Osteoblast (primary cell): ENCODE measurements around the gene AFF3. TPM values are rescaled to one million over a fixed set of nuclear protein-coding genes. Genes with fewer than 3 reads are reported as not detected.

Source experiments
- DNase-seq: peaks from one replicate; pipeline ENCODE4 v3.0.0; 2011; ENCODE audit warnings: low spot score, mixed read lengths; ENCODE audit not compliant: insufficient read length; ENCODE audit errors: missing footprints
- H2AFZ ChIP-seq: 2 replicates; pipeline ENCODE4 v1.6.0; 2011; ENCODE audit warnings: mild to moderate bottlenecking, low read length
- H3K27ac ChIP-seq: 2 replicates; pipeline ENCODE4 v1.5.1; 2011; ENCODE audit warnings: mild to moderate bottlenecking, low read depth, low read length, moderate library complexity
- H3K27me3 ChIP-seq: 2 replicates; pipeline ENCODE4 v1.6.0; 2012; ENCODE audit warnings: mild to moderate bottlenecking, control low read depth, inconsistent platforms, low read length, moderate library complexity; ENCODE audit not compliant: insufficient read depth
- H3K36me3 ChIP-seq: 2 replicates; pipeline ENCODE4 v1.5.1; 2011; ENCODE audit warnings: mild to moderate bottlenecking, low read length, control low read depth, moderate library complexity; ENCODE audit not compliant: insufficient read depth
- H3K4me1 ChIP-seq: 2 replicates; pipeline ENCODE4 v1.5.1; 2011; ENCODE audit warnings: mild to moderate bottlenecking, low read length, control low read depth, moderate library complexity; ENCODE audit not compliant: insufficient read depth
- H3K4me2 ChIP-seq: 2 replicates; pipeline ENCODE4 v1.6.0; 2011; ENCODE audit warnings: mild to moderate bottlenecking, low read length; ENCODE audit not compliant: insufficient read depth
- H3K4me3 ChIP-seq: fragments of 200-600 bp; sonication (generic); 3 replicates; pipeline ENCODE4 v1.5.1; 2012; ENCODE audit warnings: mild to moderate bottlenecking, low read length, inconsistent platforms; ENCODE audit not compliant: insufficient read depth
- H3K79me2 ChIP-seq: 2 replicates; pipeline ENCODE4 v1.6.0; 2012; ENCODE audit warnings: mild to moderate bottlenecking, low read length, control low read depth, inconsistent platforms; ENCODE audit not compliant: insufficient read depth
- H3K9me3 ChIP-seq: 2 replicates; pipeline ENCODE4 v1.5.1; 2011; ENCODE audit warnings: low read depth, low read length, control low read depth
- H4K20me1 ChIP-seq: 2 replicates; pipeline ENCODE4 v1.6.0; 2012; ENCODE audit warnings: mild to moderate bottlenecking, low read length, control low read depth; ENCODE audit not compliant: insufficient read depth
- CTCF ChIP-seq: IDR thresholded peaks from 2 replicates; pipeline ENCODE4 v1.5.1; 2011; ENCODE audit warnings: mild to moderate bottlenecking, low read depth, low read length, moderate library complexity; ENCODE audit errors: extremely low read depth
- total RNA-seq: library from RNA; depleted of rRNA; stranded (reverse); fragments of >200 nt; gene quantifications from 2 replicates; pipeline ENCODE4 v1.2.3, GENCODE V29; 2012

Gene AFF3
- total RNA-seq, 1 donor = 4.3 TPM

DNA sequence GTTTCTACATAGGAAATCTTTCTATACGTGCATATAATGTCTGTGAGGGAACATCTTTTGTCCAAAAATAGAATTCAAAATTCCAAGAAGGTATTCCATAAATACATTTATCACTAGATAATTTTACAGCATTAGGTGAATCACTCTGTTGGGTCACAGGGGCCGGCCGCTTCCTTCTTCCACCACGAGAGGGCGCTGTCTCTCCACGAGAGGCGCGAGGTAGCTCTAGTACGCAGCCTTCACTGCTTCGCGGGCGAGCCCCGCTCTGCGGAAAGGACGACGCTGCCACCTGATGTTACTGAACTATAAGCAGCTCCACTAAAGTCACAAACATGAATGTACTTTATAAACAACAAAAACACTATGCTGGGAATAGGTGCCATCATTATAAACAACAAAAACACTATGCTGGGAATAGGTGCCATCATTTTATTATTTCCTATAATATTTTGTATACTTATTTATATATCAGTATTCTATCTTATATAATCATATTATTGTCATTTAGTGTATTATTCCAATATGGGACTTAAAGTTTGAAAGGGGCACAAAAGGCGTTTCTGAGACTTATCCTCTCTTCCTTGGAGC, 583.2 kb downstream of the AFF3 start:
- Histone ChIP-seq H3K9me3 (no peaks in the 10 kb centered on the region), H2AFZ (no peak overlapping the region), H3K4me3 (no peak overlapping the region), H3K79me2 (no peaks in the 10 kb centered on the region), H3K4me2 (peak overlapping the region; percentile 26), H3K4me1 (peaks cover 3% of the 10 kb centered on the region), H3K27me3 (no peaks in the 10 kb centered on the region), H3K36me3 (no peaks in the 10 kb centered on the region), H4K20me1 (no peaks in the 10 kb centered on the region), H3K27ac (no peak overlapping the region)
- TF ChIP-seq CTCF = peak; percentile 99
- peak; percentile 92 for DNase-seq

DNA sequence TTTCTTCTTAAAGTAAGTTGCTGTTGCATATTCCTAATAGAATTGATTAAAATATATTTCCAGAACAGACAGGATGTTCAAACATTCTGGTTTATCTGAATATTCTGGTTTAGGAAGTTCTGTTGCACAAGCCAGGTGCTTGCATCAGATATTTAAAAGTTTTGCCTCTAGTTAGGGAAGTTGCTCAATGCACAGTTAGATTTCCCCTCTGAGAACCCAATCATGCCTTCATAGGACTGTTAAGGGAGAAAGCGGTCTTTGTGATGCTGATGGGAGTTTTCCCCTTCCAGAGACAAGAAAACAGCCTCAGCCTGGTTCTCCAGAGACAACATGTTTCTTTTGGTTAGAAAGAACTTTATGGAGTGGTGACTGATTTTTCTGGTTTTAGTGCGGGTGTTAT, 587.0 kb downstream of the AFF3 start:
- Histone ChIP-seq H3K79me2 (no peaks in the 10 kb centered on the region), H3K9me3 (no peaks in the 10 kb centered on the region), H2AFZ (no peak overlapping the region), H3K4me3 (no peak overlapping the region), H3K36me3 (no peaks in the 10 kb centered on the region), H3K4me2 (no peak overlapping the region), H3K27me3 (no peaks in the 10 kb centered on the region), H4K20me1 (no peaks in the 10 kb centered on the region), H3K4me1 (no peaks in the 10 kb centered on the region), H3K27ac (no peak overlapping the region)
- TF ChIP-seq CTCF = no peak
- no peak for DNase-seq

DNA sequence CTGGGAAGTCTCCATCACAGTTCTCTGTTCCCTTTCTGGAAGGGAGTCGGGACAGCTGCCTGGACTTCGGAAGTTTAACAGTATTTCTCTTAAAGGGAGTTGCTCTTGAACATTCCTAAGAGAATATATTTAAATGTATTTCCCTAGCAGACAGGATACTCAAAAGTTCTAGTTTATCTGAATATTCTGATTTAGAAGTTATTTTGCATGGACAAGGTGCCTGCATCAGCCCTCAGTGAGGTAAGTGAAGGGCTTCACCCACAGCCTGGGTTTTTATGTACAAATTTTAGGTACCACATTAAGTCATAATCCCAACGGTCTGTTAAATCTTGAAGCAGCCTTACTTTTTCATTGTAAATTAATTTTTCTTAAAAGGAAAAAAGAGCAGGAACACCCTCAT, 587.5 kb downstream of the AFF3 start:
- H3K4me2 ChIP-seq = no peak overlapping the region
- H3K27me3 ChIP-seq = no peaks in the 10 kb centered on the region
- H3K79me2 ChIP-seq = no peaks in the 10 kb centered on the region
- no peak for DNase-seq
- H3K9me3 ChIP-seq = no peaks in the 10 kb centered on the region
- no peak overlapping the region for H3K27ac ChIP-seq
- H2AFZ ChIP-seq = no peak overlapping the region
- H3K36me3 ChIP-seq = no peaks in the 10 kb centered on the region
- H3K4me3 ChIP-seq = no peak overlapping the region
- no peak for TF ChIP-seq CTCF
- H4K20me1 ChIP-seq = no peaks in the 10 kb centered on the region
- H3K4me1 ChIP-seq = no peaks in the 10 kb centered on the region

GRCh38 chr2:99554238-99554637, 588.2 kb downstream of the AFF3 start:
- Histone ChIP-seq H3K4me3 (no peak overlapping the region), H3K79me2 (no peaks in the 10 kb centered on the region), H3K27ac (no peak overlapping the region), H3K4me2 (no peak overlapping the region), H4K20me1 (no peaks in the 10 kb centered on the region), H3K9me3 (no peaks in the 10 kb centered on the region), H2AFZ (no peak overlapping the region), H3K4me1 (no peaks in the 10 kb centered on the region), H3K36me3 (no peaks in the 10 kb centered on the region), H3K27me3 (no peaks in the 10 kb centered on the region)
- DNase-seq = no peak
- no peak for TF ChIP-seq CTCF
